ENCODE measurements around the gene NEK7.

The NEK7 gene

DNA sequence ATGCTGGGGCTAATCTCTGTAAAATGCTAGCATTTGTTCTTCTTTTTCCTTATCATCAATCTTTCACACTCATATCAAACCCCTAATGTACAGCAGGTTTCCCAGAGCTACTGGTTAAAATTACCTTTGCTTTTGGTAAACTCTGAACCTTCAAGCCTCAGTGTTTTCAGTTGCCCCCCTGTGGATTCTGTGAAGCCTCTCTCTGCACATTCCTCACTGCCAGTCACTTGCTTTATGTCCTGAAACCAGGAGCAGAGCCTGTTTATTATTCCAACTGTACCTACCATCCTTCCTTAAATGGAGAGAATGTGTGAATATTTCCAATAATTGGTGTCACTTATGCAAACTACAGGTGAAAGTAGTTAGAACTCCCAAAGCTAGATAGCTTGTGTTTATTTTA, 134.2 kb downstream of the NEK7 start:
- no peak overlapping the region for H3K27ac ChIP-seq (ENCODE audit: low read depth, low read length)
- no peaks in the 10 kb centered on the region for H3F3A ChIP-seq (ENCODE audit: insufficient read depth)
- H3K4me2 ChIP-seq (ENCODE audit: low read depth, low read length, poor library complexity, severe bottlenecking) = no peak overlapping the region
- H3K9ac ChIP-seq (ENCODE audit: low read length) = no peak overlapping the region
- H3K9me3 ChIP-seq (ENCODE audit: insufficient read depth, low read length) = no peaks in the 10 kb centered on the region
- TF ChIP-seq, protein P1, sequence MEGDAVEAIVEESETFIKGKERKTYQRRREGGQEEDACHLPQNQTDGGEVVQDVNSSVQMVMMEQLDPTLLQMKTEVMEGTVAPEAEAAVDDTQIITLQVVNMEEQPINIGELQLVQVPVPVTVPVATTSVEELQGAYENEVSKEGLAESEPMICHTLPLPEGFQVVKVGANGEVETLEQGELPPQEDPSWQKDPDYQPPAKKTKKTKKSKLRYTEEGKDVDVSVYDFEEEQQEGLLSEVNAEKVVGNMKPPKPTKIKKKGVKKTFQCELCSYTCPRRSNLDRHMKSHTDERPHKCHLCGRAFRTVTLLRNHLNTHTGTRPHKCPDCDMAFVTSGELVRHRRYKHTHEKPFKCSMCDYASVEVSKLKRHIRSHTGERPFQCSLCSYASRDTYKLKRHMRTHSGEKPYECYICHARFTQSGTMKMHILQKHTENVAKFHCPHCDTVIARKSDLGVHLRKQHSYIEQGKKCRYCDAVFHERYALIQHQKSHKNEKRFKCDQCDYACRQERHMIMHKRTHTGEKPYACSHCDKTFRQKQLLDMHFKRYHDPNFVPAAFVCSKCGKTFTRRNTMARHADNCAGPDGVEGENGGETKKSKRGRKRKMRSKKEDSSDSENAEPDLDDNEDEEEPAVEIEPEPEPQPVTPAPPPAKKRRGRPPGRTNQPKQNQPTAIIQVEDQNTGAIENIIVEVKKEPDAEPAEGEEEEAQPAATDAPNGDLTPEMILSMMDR (IDR thresholded peaks at IDR 0.05; ENCODE audit: insufficient read depth, low read length, poor library complexity, severe bottlenecking) = no peak
- TF ChIP-seq EZH2phosphoT487 (conservative IDR thresholded peaks at IDR 0.05; ENCODE audit: low read length) = no peak
- H3K4me3 ChIP-seq (ENCODE audit: insufficient read depth, low read length, poor library complexity, severe bottlenecking) = no peak overlapping the region
- no peaks in the 10 kb centered on the region for H4K20me1 ChIP-seq (ENCODE audit: low read depth, low read length)
- H3K27me3 ChIP-seq (ENCODE audit: low read length) = no peaks in the 10 kb centered on the region
- no peaks in the 10 kb centered on the region for H3K79me2 ChIP-seq (ENCODE audit: insufficient read depth, low read length)
- no peak overlapping the region for H2AFZ ChIP-seq (ENCODE audit: low read depth, low read length, severe bottlenecking)
- H3K9me2 ChIP-seq (replicated peaks; ENCODE audit: insufficient read depth, low read length) = no peaks in the 10 kb centered on the region
- no peaks in the 10 kb centered on the region for H3K36me3 ChIP-seq (ENCODE audit: low read length)

DNA sequence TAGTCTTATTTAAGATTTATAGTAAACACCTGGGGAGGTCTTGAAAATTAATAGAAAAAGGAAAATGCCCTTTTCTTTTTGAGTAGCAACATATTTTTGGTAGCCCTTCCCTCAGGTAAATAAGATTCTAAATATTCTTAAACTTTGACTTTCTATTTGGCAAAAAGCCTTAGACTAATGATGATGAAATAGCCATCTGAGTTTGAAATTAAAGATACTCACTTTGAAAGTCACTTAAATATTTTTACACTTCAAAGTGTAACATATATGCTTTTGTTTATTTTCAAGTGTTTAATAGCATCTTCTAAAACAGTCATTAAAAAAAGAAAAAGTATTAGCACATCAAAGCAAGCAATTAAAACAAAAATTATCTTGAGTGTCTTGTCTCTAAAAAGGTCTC, 135.1 kb downstream of the NEK7 start:
- no peak overlapping the region for H3K4me3 ChIP-seq (ENCODE audit: insufficient read depth, low read length, poor library complexity, severe bottlenecking)
- H3K27me3 ChIP-seq (ENCODE audit: low read length) = no peaks in the 10 kb centered on the region
- H3K9me3 ChIP-seq (ENCODE audit: insufficient read depth, low read length) = no peaks in the 10 kb centered on the region
- H3F3A ChIP-seq (ENCODE audit: insufficient read depth) = no peaks in the 10 kb centered on the region
- no peaks in the 10 kb centered on the region for H3K9me2 ChIP-seq (replicated peaks; ENCODE audit: insufficient read depth, low read length)
- no peak overlapping the region for H3K4me2 ChIP-seq (ENCODE audit: low read depth, low read length, poor library complexity, severe bottlenecking)
- TF ChIP-seq, protein P1 (IDR thresholded peaks at IDR 0.05; ENCODE audit: insufficient read depth, low read length, poor library complexity, severe bottlenecking) = no peak
- TF ChIP-seq EZH2phosphoT487 (conservative IDR thresholded peaks at IDR 0.05; ENCODE audit: low read length) = no peak
- H3K36me3 ChIP-seq (ENCODE audit: low read length) = no peaks in the 10 kb centered on the region
- H3K79me2 ChIP-seq (ENCODE audit: insufficient read depth, low read length) = no peaks in the 10 kb centered on the region
- no peak overlapping the region for H3K9ac ChIP-seq (ENCODE audit: low read length)
- H3K27ac ChIP-seq (ENCODE audit: low read depth, low read length) = no peak overlapping the region
- H4K20me1 ChIP-seq (ENCODE audit: low read depth, low read length) = no peaks in the 10 kb centered on the region
- H2AFZ ChIP-seq (ENCODE audit: low read depth, low read length, severe bottlenecking) = no peak overlapping the region

DNA sequence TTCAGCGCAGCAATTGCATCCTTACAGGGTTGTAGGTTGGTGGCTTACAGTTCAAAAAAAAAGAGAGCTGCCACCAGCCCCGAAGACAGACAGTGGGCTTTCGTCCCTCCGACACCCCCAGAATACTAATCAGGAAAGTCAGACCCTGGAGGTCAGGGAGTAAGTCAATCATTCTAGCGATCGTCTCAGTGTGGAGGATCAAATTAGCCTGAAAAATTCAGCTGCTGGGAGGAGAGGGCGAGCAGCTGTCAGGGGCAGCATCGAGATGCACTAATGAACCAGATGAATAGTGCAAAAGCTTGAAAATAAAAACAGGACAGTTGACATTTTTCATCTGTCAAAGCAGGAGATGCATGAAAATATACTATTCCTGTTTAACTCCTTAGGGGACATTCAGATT, 138.4 kb downstream of the NEK7 start:
- no peak overlapping the region for H3K27ac ChIP-seq (ENCODE audit: low read depth, low read length)
- no peaks in the 10 kb centered on the region for H3K27me3 ChIP-seq (ENCODE audit: low read length)
- no peak overlapping the region for H3K9ac ChIP-seq (ENCODE audit: low read length)
- no peaks in the 10 kb centered on the region for H4K20me1 ChIP-seq (ENCODE audit: low read depth, low read length)
- H3F3A ChIP-seq (ENCODE audit: insufficient read depth) = no peaks in the 10 kb centered on the region
- H3K4me3 ChIP-seq (ENCODE audit: insufficient read depth, low read length, poor library complexity, severe bottlenecking) = no peak overlapping the region
- no peaks in the 10 kb centered on the region for H3K9me2 ChIP-seq (replicated peaks; ENCODE audit: insufficient read depth, low read length)
- no peaks in the 10 kb centered on the region for H3K9me3 ChIP-seq (ENCODE audit: insufficient read depth, low read length)
- no peak overlapping the region for H2AFZ ChIP-seq (ENCODE audit: low read depth, low read length, severe bottlenecking)
- no peaks in the 10 kb centered on the region for H3K36me3 ChIP-seq (ENCODE audit: low read length)
- H3K4me2 ChIP-seq (ENCODE audit: low read depth, low read length, poor library complexity, severe bottlenecking) = no peak overlapping the region
- TF ChIP-seq, protein P1 (IDR thresholded peaks at IDR 0.05; ENCODE audit: insufficient read depth, low read length, poor library complexity, severe bottlenecking) = no peak
- TF ChIP-seq EZH2phosphoT487 (conservative IDR thresholded peaks at IDR 0.05; ENCODE audit: low read length) = no peak
- H3K79me2 ChIP-seq (ENCODE audit: insufficient read depth, low read length) = no peaks in the 10 kb centered on the region
